Panc1 (cell line): ENCODE results near the gene SVIL.

ENCODE experiments used
- CTCF ChIP-seq: fragments of 450-650 bp; IDR thresholded peaks from 2 replicates; pipeline ENCODE4 v1.5.1; 2017; ENCODE audit warnings: mild to moderate bottlenecking
- POLR2AphosphoS5 ChIP-seq: IDR thresholded peaks from 2 replicates; pipeline ENCODE4 v1.6.1; 2012; ENCODE audit warnings: mild to moderate bottlenecking, low read depth, low read length, moderate library complexity
- REST ChIP-seq, 2 experiments: IDR thresholded peaks; 2 replicates each; pipeline ENCODE4 v1.6.1; 2011 to 2012; ENCODE audit warnings: low read depth in 2 of 2, control low read depth in 1 of 2, low read length in 1 of 2, mild to moderate bottlenecking in 1 of 2, moderate library complexity in 1 of 2; ENCODE audit not compliant: insufficient read depth in 1 of 2

- TF ChIP-seq REST (IDR thresholded peaks at IDR 0.05; ENCODE audit: insufficient read depth in 1 of 2, low read depth in 2 of 2, low read length in 1 of 2) (no peak), CTCF (no peak), POLR2AphosphoS5 (no peak)
Measured at GRCh38 chr10:29579455-29579970, 55.3 kb downstream of the SVIL start.
